Heart left ventricle (tissue), 16 donors: ENCODE results near the gene CDC25C. TPM values are rescaled to one million over a fixed set of nuclear protein-coding genes. Genes with fewer than 3 reads are reported as not detected.
"Not testable (repeated sequence)": the region's sequence is repeated elsewhere in the genome, so short reads cannot be mapped to it uniquely, and the experiment has no call there.

Experiments used
- ATAC-seq, 4 donors: fragments of 200-7000 bp; cut with Tn5 transposase; one replicate each; pipeline ENCODE4 v1.9.1; 2020 to 2022; ENCODE audit warnings: moderate library complexity in 4 of 4, mild to moderate bottlenecking in 3 of 4, moderate number of reproducible peaks in 1 of 4
- DNase-seq, 5 donors: peaks; one replicate each; pipeline ENCODE4 v3.0.0-alpha.2; 2020
- H3K27ac ChIP-seq, 12 donors: fragments of 200-600 bp; sonication (generic) in 4 of 12; one replicate each; pipeline versions ENCODE4 v1.5.0 to v1.8.0; 2016 to 2022; ENCODE audit warnings: mild to moderate bottlenecking in 2 of 12
- H3K27me3 ChIP-seq, 9 donors: fragments of 200-600 bp; sonication (generic) in 2 of 9; one replicate each; pipeline versions ENCODE4 v1.5.1 to v1.8.0; 2016 to 2022; ENCODE audit warnings: mild to moderate bottlenecking in 3 of 9
- H3K36me3 ChIP-seq, 9 donors: fragments of 200-600 bp; sonication (generic) in 2 of 9; one replicate each; pipeline versions ENCODE4 v1.5.0 to v1.8.0; 2018 to 2022; ENCODE audit warnings: mild to moderate bottlenecking in 2 of 9
- H3K4me1 ChIP-seq, 12 donors: fragments of 200-600 bp; sonication (generic) in 4 of 12; one replicate each; pipeline versions ENCODE4 v1.5.0 to v1.8.0; 2016 to 2022; ENCODE audit warnings: mild to moderate bottlenecking in 3 of 12
- H3K4me3 ChIP-seq, 12 donors: fragments of 200-600 bp; sonication (generic) in 4 of 12; one replicate each; pipeline versions ENCODE4 v1.5.0 to v1.8.0; 2017 to 2022; ENCODE audit warnings: mild to moderate bottlenecking in 9 of 12, moderate library complexity in 4 of 12
- H3K9me3 ChIP-seq, 12 donors: fragments of 200-600 bp; sonication (generic) in 4 of 12; one replicate each; pipeline versions ENCODE4 v1.5.0 to v1.8.0; 2016 to 2022; ENCODE audit warnings: mild to moderate bottlenecking in 1 of 12
- POLR2A ChIP-seq, 2 donors: fragments of 450-650 bp; IDR thresholded peaks; one replicate each; pipeline ENCODE4 v1.6.1; 2017; ENCODE audit warnings: antibody characterized with exemption in 2 of 2, mild to moderate bottlenecking in 2 of 2, moderate library complexity in 2 of 2
- WGBS, 4 donors: extraction: QIAGEN DNeasy Blood & Tissue Kit in 2 of 4; methylation state at CpG; one replicate each; pipeline versions ENCODE4 v1.1.5 to v1.1.7; 2013 to 2018; 5-methylcytosine and 5-hydroxymethylcytosine counted together
- intact Hi-C, 10 donors: fragments of 100-400 bp; cut with DNase I; formaldehyde crosslinking; loops; one replicate each; pipeline versions ENCODE4 v1.11.1 to v1.14.2; 2022
- polyA plus RNA-seq, 2 donors: library from polyadenylated mRNA; stranded (reverse); fragments of 200-250 nt; gene quantifications; one replicate each; pipeline ENCODE4 v1.2.3, GENCODE V29; 2013
- total RNA-seq, 9 donors: library from RNA; depleted of rRNA in 2 of 9; stranded (reverse); fragments of >200 nt in 2 of 9; fragmentation: NEBNext Ultra II Directional in 3 of 9; extraction: Animal tissue kit (Norgen Biotek cat#: 25700) in 3 of 9; gene quantifications; one replicate each; pipeline versions ENCODE4 v1.1.0 to v1.2.4, GENCODE V29; 2016 to 2023
- TF ChIP-seq, protein P1 (sequence below), 12 donors: fragments of 200-600 bp; sonication (generic) in 4 of 12; IDR thresholded peaks; one replicate each; pipeline versions ENCODE4 v1.5.0 to v1.8.0; 2018 to 2022; ENCODE audit warnings: antibody characterized with exemption in 12 of 12, mild to moderate bottlenecking in 5 of 12
- donor health status: ischemic (EF 13 %, LVEDD 7.1; RV severe dilation, severe dysfunction).
- donor health status: healthy with polysubstance abuse.
- donor health status: DM: no; HTN: yes; CAD: no.
- donor health status: DM: no; HTN: no; CAD: no.
- donor health status: ischemic (EF 25% LVEDD 6.9; RV normal size, moderate dysfunction).
- donor health status: ischemic (EF 25% LVEDD 5.7; RV mildly dilated, moderate dysfunction).
- donor health status: healthy.
- donor health status: DM: yes; HTN: yes; CAD: no.
- donor health status: ischemic (EF 35%, LVEDD 5.7; RV mildly dilated, moderate dysfunction).
- donor health status: nonischemic (EF 11% LVEDD 7.7; RV severe dilation, severe dysfunction).
- donor health status: DM: yes; HTN: yes; CAD: no.
- donor health status: PGD.
- donor health status: ischemic (EF 29% LVEDD 5.4; RV normal size, mild dysfunction).
- donor health status: nonischemic (EF 23%, LVEDD 6.1; RV moderate dilation, normal function).

The CDC25C gene
- total and polyA plus RNA-seq, 11 donors, result 0.08 to 2.5 (median 0.35) TPM; not detected in 6

DNA sequence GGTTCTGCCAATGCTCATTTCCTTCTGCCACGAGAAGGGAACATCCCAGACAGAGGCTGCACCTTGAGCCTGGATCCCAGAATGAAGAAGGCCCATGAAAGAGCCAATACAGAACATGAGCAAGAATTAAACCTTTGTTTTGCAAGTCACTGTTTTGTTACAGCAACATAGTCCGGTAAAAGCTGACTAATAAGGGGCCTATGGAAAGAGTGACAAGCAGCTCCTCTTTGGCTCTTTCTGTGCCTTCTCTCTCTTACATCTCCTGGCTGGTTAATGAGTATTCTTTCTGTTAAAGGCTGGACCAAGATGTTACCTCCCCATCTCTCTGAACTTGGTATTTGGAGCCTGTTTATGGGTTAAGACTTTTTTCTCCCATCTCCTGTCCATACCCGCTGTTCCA lies 68.0 kb downstream of the CDC25C start:
- no peaks in the 10 kb centered on the region for H3K9me3 ChIP-seq
- no peaks in the 10 kb centered on the region for H3K4me1 ChIP-seq
- ATAC-seq, result no peak
- TF ChIP-seq POLR2A (IDR thresholded peaks at IDR 0.05), result no peak
- TF ChIP-seq, protein P1, sequence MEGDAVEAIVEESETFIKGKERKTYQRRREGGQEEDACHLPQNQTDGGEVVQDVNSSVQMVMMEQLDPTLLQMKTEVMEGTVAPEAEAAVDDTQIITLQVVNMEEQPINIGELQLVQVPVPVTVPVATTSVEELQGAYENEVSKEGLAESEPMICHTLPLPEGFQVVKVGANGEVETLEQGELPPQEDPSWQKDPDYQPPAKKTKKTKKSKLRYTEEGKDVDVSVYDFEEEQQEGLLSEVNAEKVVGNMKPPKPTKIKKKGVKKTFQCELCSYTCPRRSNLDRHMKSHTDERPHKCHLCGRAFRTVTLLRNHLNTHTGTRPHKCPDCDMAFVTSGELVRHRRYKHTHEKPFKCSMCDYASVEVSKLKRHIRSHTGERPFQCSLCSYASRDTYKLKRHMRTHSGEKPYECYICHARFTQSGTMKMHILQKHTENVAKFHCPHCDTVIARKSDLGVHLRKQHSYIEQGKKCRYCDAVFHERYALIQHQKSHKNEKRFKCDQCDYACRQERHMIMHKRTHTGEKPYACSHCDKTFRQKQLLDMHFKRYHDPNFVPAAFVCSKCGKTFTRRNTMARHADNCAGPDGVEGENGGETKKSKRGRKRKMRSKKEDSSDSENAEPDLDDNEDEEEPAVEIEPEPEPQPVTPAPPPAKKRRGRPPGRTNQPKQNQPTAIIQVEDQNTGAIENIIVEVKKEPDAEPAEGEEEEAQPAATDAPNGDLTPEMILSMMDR (IDR thresholded peaks at IDR 0.05), result no peak
- DNase-seq, result no peak
- intact Hi-C loops, result no loop called here
- no peaks in the 10 kb centered on the region for H3K27me3 ChIP-seq
- H3K36me3 ChIP-seq, result no peaks in the 10 kb centered on the region
- 78 to 87% (median 81%) methylated on average over 3 of the region's 3 CpGs for WGBS, 4 donors
- no peak overlapping the region for H3K4me3 ChIP-seq
- H3K27ac ChIP-seq, result no peak overlapping the region

DNA sequence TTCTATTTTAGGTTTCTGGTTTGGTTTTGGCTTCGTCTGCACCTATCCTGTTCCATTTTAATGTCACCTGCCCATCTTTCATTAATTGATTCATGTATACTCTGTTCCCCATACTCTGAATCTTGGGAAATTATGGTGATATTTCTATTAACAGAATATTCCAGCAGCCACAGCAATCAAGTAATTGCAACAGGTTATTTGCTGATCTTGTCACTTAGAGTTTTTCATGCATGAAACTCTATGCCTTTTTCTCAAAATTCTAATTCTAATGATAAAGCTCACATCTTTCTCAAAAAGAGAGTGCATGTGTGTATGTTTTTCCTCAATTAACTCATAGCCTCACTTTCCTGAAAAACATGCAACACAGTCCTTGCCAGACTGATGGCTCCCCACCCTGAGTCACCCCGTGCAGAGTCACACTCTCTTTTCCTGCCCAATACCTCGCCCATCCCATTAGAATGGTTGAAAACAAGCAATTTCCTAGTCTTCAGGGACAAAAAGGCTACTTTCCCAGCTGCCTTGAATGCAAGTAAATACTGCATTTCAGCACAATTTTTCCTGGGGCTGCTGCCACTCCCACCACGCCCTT lies 72.8 kb downstream of the CDC25C start:
- H3K27ac ChIP-seq, result no peak overlapping the region
- H3K27me3 ChIP-seq, result peaks cover 0 to 4% (median 0%) of the 10 kb centered on the region in 9 donors
- no peak for DNase-seq
- WGBS, 4 donors, result 67 to 84% (median 73%) methylated on average over 4 of the region's 4 CpGs
- intact Hi-C loops, result no loop called here
- no peak for ATAC-seq
- no peaks in the 10 kb centered on the region for H3K36me3 ChIP-seq
- H3K4me3 ChIP-seq, result no peak overlapping the region
- no peaks in the 10 kb centered on the region for H3K4me1 ChIP-seq
- H3K9me3 ChIP-seq, result no peaks in the 10 kb centered on the region
- TF ChIP-seq, protein P1 (IDR thresholded peaks at IDR 0.05), result no peak
- no peak for TF ChIP-seq POLR2A (IDR thresholded peaks at IDR 0.05)

DNA sequence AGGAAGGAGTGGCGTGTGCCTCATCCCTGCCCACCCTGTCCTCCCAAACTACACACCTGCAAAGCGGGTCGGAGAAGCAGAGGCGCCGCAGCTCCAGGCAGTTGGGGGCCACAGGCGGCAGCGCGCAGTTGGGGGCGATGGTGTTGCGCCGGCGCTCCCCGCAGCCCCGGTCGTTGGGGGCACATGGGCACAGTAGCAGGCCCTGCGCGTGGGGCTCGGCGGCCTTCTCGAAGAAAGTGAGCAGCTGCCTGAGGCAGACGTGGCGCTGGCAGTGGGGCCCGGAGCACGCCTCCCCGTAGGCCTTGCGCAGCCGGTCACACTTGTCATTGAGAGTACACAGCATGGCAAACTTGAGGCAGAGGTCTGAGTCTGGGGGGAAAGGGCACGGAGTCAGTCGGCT lies 74.0 kb downstream of the CDC25C start:
- DNase-seq, result no peak
- 62 to 82% (median 67%) methylated on average over 6 to 29 of the region's 29 CpGs for WGBS, 4 donors
- intact Hi-C loops, result no loop called here
- H3K9me3 ChIP-seq, result no peaks in the 10 kb centered on the region
- peaks cover 0 to 4% (median 0%) of the 10 kb centered on the region in 9 donors for H3K27me3 ChIP-seq
- no peak for ATAC-seq
- H3K27ac ChIP-seq, result no peak overlapping the region
- no peaks in the 10 kb centered on the region for H3K4me1 ChIP-seq
- H3K36me3 ChIP-seq, result no peaks in the 10 kb centered on the region
- H3K4me3 ChIP-seq, result no peak overlapping the region
- TF ChIP-seq, protein P1 (IDR thresholded peaks at IDR 0.05), result no peak
- TF ChIP-seq POLR2A (IDR thresholded peaks at IDR 0.05), result no peak

DNA sequence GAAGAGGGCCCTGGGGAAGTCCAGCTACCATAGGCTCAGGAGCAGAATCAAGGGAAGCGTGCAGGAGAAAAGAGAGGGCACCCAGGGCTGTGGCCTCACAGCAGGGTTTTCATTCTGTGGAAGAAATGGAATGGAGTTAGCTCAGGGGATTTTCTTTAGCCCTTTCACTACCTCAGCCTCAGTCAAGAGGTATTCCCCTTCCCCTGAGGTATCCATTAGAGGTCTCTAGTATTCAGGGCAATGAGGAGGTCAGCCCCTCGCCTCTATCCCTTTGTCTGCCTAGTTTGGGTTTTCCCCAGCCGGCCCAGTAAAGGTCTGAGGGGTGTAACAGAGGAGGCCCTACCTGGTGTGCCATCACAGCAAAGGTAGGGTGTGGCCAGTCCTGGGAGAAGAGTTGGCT lies 78.7 kb downstream of the CDC25C start:
- TF ChIP-seq POLR2A (IDR thresholded peaks at IDR 0.05), result no peak
- TF ChIP-seq, protein P1 (IDR thresholded peaks at IDR 0.05), result no peak
- H3K9me3 ChIP-seq, result no peaks in the 10 kb centered on the region
- no peaks in the 10 kb centered on the region for H3K36me3 ChIP-seq
- WGBS, 4 donors, result 81 to 93% (median 84%) methylated on average over 3 of the region's 3 CpGs
- no peaks in the 10 kb centered on the region for H3K4me1 ChIP-seq
- H3K27me3 ChIP-seq, result peaks cover 0 to 4% (median 0%) of the 10 kb centered on the region in 9 donors
- intact Hi-C loops, result no loop called here
- DNase-seq (no peak), ATAC-seq (no peak)
- H3K27ac ChIP-seq, result no peak overlapping the region
- H3K4me3 ChIP-seq, result no peak overlapping the region

DNA sequence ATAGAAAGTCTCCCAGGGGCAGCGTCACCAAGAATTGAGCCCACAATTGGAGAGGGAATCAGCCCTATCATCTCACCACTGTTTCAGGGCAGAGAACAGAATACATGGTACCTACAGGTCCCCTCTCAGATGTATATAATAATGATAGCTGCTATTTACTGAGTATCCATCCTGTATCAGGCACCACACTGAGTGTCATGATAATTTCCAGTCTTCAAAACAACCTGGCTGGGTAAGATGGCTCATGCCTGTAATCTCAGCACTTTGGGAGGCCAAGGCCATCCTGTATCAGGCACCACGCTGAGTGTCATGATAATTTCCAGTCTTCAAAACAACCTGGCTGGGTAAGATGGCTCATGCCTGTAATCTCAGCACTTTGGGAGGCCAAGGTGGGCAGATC lies 83.8 kb downstream of the CDC25C start:
- H3K27me3 ChIP-seq, DNase-seq, H3K9me3 ChIP-seq, H3K27ac ChIP-seq, ATAC-seq, H3K36me3 ChIP-seq, intact Hi-C loops, H3K4me1 ChIP-seq, H3K4me3 ChIP-seq: not testable (repeated sequence)
- WGBS, 4 donors, result 78 to 81% (median 79%) methylated on average over 2 of the region's 2 CpGs
